Measurements from ENCODE around the gene CCDC177. TPM values are rescaled to one million over a fixed set of nuclear protein-coding genes. Genes with fewer than 3 reads are reported as not detected.
A peak's percentile ranks its signal among the peaks of the same experiment; 100 is the strongest.

The CCDC177 gene
- polyA plus RNA-seq, 3 donors = not detected

DNA sequence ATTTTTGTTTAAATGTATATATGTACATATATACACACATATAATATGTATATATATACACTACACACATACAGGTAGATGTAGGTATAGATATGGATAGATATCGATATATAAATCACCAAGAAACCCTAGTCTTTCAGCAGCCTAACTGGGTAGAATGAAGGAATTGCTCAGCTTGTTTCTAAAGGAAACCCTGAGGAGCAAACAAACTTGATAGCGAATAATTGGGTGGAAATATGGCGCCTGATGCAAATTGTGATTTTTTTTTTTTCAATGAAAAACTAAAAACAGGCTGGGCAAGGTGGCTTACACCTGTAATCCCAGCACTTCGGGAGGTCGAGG is 254 bp upstream of the CCDC177 start:
- H3K4me2 ChIP-seq (replicated peaks; ENCODE audit: extremely low read depth, low read length, poor library complexity, severe bottlenecking) = no peak overlapping the region
- no peaks in the 10 kb centered on the region for H3K79me2 ChIP-seq (ENCODE audit: insufficient read depth, low read length)
- Mint-ChIP-seq H3K27ac (no peak overlapping the region), H3K4me1 (peaks cover 16% of the 10 kb centered on the region), H3K9me3 (peaks cover 0 to 11% (median 5%) of the 10 kb centered on the region in 7 donors), H3K4me3 (peak overlapping the region in 1 of 2 donors; percentile 71), H3K27me3 (ENCODE audit: low read depth in 3 of 3) (peaks cover 67 to 87% (median 76%) of the 10 kb centered on the region in 3 donors), H3K36me3 (peaks cover 0 to 2% of the 10 kb centered on the region in 2 donors)
- intact Hi-C loops (cut with micrococcal nuclease) = loop anchor here (5.0 to 10.0 kb wide), 3 partner anchors 38 to 330 kb away; no protein-coding TSS in a partner anchor
- no peak for DNase-seq
- peaks cover 3 to 13% of the 10 kb centered on the region in 2 donors for H3K4me1 ChIP-seq (ENCODE audit: control insufficient read depth in 1 of 2, insufficient read depth in 2 of 2, low read length in 2 of 2)
- H3K9me3 ChIP-seq (replicated peaks in 1 of 2; ENCODE audit: control insufficient read depth in 1 of 2, insufficient read depth in 1 of 2, low read length in 2 of 2) = peaks cover 0 to 17% of the 10 kb centered on the region in 2 donors
- no peak overlapping the region for H3K27ac ChIP-seq (ENCODE audit: low read depth in 1 of 2, low read length in 2 of 2)
- TF ChIP-seq, protein P1, sequence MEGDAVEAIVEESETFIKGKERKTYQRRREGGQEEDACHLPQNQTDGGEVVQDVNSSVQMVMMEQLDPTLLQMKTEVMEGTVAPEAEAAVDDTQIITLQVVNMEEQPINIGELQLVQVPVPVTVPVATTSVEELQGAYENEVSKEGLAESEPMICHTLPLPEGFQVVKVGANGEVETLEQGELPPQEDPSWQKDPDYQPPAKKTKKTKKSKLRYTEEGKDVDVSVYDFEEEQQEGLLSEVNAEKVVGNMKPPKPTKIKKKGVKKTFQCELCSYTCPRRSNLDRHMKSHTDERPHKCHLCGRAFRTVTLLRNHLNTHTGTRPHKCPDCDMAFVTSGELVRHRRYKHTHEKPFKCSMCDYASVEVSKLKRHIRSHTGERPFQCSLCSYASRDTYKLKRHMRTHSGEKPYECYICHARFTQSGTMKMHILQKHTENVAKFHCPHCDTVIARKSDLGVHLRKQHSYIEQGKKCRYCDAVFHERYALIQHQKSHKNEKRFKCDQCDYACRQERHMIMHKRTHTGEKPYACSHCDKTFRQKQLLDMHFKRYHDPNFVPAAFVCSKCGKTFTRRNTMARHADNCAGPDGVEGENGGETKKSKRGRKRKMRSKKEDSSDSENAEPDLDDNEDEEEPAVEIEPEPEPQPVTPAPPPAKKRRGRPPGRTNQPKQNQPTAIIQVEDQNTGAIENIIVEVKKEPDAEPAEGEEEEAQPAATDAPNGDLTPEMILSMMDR (IDR thresholded peaks at IDR 0.05) = peak; percentile 54
- 37% methylated on average over 2 of the region's 5 CpGs for WGBS (ENCODE audit: insufficient coverage)
- H3K36me3 ChIP-seq (replicated peaks in 1 of 2; ENCODE audit: control insufficient read depth in 1 of 2, insufficient read depth in 2 of 2, low read length in 2 of 2) = no peaks in the 10 kb centered on the region
- H3K9ac ChIP-seq (ENCODE audit: insufficient read depth, low read length, poor library complexity, severe bottlenecking) = no peak overlapping the region
- no peak overlapping the region for H3K4me3 ChIP-seq (replicated peaks in 1 of 3; ENCODE audit: low read depth in 2 of 3, low read length in 3 of 3)
- no peaks in the 10 kb centered on the region for H4K20me1 ChIP-seq (ENCODE audit: insufficient read depth, low read length)
- peaks cover 19 to 70% of the 10 kb centered on the region in 2 donors for H3K27me3 ChIP-seq (ENCODE audit: control insufficient read depth in 2 of 2, insufficient read depth in 2 of 2, low read length in 2 of 2)
- no peak overlapping the region for H2AFZ ChIP-seq (ENCODE audit: insufficient read depth, low read depth, low read length, poor library complexity, severe bottlenecking)

DNA sequence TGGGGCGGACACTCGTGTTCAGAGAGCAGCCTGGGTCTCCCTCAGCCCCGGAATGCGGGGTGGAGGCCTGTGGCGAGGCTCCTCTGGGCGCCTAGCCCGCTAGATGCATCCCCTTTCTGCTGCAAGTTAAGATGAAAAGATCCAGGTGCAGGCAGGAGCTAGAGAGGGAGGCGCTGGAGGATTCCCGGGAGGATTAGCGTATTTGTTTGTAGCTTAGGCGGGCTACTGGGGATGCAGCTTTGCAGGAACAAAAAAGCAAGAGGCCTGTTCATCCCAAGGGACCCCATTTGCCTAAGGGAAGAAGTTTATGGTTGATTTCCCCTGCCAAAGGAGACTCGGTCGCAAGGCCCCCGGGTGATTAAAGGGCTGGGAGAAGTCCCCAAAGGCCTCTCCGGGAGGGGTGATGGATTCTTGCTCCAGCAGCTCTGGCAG is 824 bp downstream of the CCDC177 start:
- H3K4me1 ChIP-seq (ENCODE audit: control insufficient read depth in 1 of 2, insufficient read depth in 2 of 2, low read length in 2 of 2) = peaks cover 3 to 13% of the 10 kb centered on the region in 2 donors
- DNase-seq = no peak
- intact Hi-C loops (cut with micrococcal nuclease) = loop anchor here (5.0 to 10.0 kb wide), 2 partner anchors 42 to 329 kb away; no protein-coding TSS in a partner anchor
- H3K9ac ChIP-seq (ENCODE audit: insufficient read depth, low read length, poor library complexity, severe bottlenecking) = no peak overlapping the region
- TF ChIP-seq, protein P1 (IDR thresholded peaks at IDR 0.05) = no peak
- H3K27ac ChIP-seq (ENCODE audit: low read depth in 1 of 2, low read length in 2 of 2) = no peak overlapping the region
- Mint-ChIP-seq H3K27ac (no peak overlapping the region), H3K4me3 (peak overlapping the region in 1 of 2 donors; percentile 86), H3K4me1 (peaks cover 13% of the 10 kb centered on the region), H3K9me3 (peaks cover 0 to 11% (median 5%) of the 10 kb centered on the region in 7 donors), H3K36me3 (peaks cover 0 to 2% of the 10 kb centered on the region in 2 donors), H3K27me3 (ENCODE audit: low read depth in 3 of 3) (peaks cover 70 to 96% (median 84%) of the 10 kb centered on the region in 3 donors)
- no peaks in the 10 kb centered on the region for H4K20me1 ChIP-seq (ENCODE audit: insufficient read depth, low read length)
- WGBS (ENCODE audit: insufficient coverage) = 4% methylated on average over 11 of the region's 15 CpGs
- no peaks in the 10 kb centered on the region for H3K79me2 ChIP-seq (ENCODE audit: insufficient read depth, low read length)
- no peak overlapping the region for H2AFZ ChIP-seq (ENCODE audit: insufficient read depth, low read depth, low read length, poor library complexity, severe bottlenecking)
- peaks cover 0 to 18% of the 10 kb centered on the region in 2 donors for H3K9me3 ChIP-seq (replicated peaks in 1 of 2; ENCODE audit: control insufficient read depth in 1 of 2, insufficient read depth in 1 of 2, low read length in 2 of 2)
- no peak overlapping the region for H3K4me2 ChIP-seq (replicated peaks; ENCODE audit: extremely low read depth, low read length, poor library complexity, severe bottlenecking)
- peaks cover 24 to 81% of the 10 kb centered on the region in 2 donors for H3K27me3 ChIP-seq (ENCODE audit: control insufficient read depth in 2 of 2, insufficient read depth in 2 of 2, low read length in 2 of 2)
- H3K36me3 ChIP-seq (replicated peaks in 1 of 2; ENCODE audit: control insufficient read depth in 1 of 2, insufficient read depth in 2 of 2, low read length in 2 of 2) = no peaks in the 10 kb centered on the region
- no peak overlapping the region for H3K4me3 ChIP-seq (replicated peaks in 1 of 3; ENCODE audit: low read depth in 2 of 3, low read length in 3 of 3)
